ENCODE measurements around the gene CD300A.
A peak's percentile ranks its signal among the peaks of the same experiment; 100 is the strongest.

The CD300A gene

DNA sequence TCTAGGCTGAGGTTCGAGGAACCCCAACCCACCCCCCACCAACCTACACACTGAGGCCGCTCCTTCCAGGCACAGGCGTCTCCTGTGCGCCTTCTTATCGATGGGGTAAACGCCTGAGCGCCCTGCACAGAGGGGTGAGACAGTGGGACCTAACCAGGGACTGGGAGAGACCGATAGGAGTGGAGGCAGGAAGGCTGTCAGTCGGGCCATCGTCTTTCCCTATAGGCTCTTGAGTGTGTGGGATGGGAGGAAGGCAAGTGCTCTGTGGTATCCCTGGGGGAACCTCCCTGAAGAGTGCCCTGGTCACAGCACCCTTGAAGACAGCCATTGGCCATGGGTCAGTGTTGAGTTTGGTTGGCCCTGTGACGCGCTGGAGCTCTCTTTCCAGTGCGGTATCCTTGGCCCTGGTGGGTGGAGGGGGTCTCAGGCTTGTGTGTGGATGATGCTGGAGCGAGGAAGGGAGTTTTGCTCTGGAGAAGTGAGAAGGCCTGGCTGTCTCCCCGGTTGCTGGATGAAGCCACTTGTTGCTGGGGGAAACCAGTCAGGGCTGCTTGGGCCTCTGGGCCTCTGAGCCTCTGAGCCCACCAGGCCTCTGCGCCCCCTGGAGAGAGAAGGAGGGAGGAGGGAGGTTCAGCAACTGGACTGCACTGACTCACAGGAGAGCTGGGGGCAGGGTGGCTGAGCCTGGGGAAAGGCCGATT is 32.9 kb upstream of the CD300A start:
- TF ChIP-seq, protein P1, sequence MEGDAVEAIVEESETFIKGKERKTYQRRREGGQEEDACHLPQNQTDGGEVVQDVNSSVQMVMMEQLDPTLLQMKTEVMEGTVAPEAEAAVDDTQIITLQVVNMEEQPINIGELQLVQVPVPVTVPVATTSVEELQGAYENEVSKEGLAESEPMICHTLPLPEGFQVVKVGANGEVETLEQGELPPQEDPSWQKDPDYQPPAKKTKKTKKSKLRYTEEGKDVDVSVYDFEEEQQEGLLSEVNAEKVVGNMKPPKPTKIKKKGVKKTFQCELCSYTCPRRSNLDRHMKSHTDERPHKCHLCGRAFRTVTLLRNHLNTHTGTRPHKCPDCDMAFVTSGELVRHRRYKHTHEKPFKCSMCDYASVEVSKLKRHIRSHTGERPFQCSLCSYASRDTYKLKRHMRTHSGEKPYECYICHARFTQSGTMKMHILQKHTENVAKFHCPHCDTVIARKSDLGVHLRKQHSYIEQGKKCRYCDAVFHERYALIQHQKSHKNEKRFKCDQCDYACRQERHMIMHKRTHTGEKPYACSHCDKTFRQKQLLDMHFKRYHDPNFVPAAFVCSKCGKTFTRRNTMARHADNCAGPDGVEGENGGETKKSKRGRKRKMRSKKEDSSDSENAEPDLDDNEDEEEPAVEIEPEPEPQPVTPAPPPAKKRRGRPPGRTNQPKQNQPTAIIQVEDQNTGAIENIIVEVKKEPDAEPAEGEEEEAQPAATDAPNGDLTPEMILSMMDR (IDR thresholded peaks at IDR 0.05) = no peak

DNA sequence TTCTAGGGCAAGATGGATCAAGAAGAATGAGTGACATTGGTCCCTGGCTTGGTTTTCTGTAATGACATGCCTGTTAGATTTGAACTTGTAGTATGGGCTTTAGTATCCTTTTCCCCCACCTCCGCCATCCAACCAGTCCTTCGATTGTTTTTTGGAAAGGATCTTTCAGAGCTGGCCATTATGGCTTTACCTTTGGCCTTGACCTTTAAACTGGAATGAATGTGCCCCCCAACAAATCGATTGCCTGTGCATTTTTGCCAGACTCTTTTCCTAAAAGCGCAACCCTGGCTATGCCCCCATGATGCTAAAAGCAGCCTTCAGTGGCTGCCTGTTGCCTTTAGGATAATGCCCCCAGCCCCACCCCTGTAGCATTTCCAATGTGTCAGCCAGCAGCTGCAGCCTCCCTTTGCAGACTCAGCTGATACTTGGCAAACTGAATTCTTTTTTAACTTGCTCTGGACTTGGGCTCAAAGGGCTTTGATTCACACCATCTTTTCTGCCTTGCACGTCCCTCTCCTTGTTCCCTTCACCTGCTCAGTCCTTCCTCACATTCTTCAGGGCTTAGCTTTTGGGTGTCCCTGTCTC is 30.6 kb upstream of the CD300A start:
- TF ChIP-seq, protein P1 (IDR thresholded peaks at IDR 0.05) = no peak

DNA sequence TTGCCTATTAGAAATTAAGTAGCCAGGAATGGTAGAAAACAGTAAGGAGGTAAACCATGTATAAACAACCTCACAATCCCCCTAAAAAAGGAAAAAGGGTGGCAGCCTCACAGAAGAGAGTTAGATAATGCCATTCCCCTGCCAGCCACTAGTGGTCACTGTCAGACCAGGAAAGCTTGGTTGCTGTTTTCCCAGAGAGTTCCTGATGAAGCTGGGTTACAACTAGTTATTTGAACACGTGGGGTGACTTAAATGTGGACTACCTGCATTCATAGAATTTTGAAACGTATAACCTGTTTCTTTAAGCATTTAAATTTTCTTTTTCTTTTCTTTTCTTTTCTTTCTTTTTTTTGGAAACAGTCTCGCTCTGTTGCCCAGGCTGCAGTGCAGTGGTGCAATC is 28.7 kb upstream of the CD300A start:
- TF ChIP-seq, protein P1 (IDR thresholded peaks at IDR 0.05) = peak; percentile 71

DNA sequence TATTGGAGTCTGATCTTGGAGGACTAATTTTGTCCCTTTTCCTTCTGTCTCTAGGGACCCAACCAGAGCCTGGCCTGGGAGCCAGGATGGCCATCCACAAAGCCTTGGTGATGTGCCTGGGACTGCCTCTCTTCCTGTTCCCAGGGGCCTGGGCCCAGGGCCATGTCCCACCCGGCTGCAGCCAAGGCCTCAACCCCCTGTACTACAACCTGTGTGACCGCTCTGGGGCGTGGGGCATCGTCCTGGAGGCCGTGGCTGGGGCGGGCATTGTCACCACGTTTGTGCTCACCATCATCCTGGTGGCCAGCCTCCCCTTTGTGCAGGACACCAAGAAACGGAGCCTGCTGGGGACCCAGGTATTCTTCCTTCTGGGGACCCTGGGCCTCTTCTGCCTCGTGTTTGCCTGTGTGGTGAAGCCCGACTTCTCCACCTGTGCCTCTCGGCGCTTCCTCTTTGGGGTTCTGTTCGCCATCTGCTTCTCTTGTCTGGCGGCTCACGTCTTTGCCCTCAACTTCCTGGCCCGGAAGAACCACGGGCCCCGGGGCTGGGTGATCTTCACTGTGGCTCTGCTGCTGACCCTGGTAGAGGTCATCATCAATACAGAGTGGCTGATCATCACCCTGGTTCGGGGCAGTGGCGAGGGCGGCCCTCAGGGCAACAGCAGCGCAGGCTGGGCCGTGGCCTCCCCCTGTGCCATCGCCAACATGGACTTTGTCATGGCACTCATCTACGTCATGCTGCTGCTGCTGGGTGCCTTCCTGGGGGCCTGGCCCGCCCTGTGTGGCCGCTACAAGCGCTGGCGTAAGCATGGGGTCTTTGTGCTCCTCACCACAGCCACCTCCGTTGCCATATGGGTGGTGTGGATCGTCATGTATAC is 26.5 kb upstream of the CD300A start:
- TF ChIP-seq, protein P1 (IDR thresholded peaks at IDR 0.05) = no peak

DNA sequence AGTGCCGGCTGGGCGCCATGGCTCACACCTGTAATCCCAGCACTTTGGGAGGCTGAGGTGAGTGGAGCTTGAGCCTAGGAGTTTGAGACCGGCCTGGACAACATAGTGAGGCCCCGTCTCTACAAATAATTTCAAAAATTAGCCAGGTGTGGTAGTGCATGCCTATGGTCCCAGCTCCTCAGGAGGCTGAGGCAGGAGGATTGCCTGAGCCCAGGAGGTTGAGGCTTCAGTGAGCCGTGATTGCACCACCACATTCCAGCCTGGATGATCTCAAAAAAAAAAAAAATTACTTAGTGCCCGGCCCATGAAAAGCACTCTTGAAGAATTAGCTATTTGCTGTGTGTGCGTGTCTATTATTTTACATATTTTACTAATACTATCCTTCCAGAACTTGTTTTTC is 24.9 kb upstream of the CD300A start:
- TF ChIP-seq, protein P1 (IDR thresholded peaks at IDR 0.05) = no peak

DNA sequence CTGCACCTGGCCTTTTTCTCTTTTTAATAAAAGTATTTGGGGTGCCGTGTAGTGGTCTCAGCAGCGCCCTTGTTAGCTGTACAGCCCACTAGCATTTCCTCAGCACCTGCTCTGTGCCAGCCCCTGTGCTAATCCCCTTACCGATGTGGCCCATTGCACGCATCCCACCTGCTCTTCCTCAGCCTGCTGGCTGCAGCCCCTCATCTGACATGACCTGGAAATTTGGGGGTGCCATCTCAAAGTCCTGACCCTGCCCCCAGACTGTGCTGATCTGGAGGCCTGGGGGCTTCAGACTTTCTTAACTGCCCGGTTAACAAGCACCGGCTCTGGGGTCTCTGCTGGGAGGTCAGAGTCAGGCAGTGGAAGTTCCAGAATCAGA is 24.2 kb upstream of the CD300A start:
- TF ChIP-seq, protein P1 (IDR thresholded peaks at IDR 0.05) = no peak

DNA sequence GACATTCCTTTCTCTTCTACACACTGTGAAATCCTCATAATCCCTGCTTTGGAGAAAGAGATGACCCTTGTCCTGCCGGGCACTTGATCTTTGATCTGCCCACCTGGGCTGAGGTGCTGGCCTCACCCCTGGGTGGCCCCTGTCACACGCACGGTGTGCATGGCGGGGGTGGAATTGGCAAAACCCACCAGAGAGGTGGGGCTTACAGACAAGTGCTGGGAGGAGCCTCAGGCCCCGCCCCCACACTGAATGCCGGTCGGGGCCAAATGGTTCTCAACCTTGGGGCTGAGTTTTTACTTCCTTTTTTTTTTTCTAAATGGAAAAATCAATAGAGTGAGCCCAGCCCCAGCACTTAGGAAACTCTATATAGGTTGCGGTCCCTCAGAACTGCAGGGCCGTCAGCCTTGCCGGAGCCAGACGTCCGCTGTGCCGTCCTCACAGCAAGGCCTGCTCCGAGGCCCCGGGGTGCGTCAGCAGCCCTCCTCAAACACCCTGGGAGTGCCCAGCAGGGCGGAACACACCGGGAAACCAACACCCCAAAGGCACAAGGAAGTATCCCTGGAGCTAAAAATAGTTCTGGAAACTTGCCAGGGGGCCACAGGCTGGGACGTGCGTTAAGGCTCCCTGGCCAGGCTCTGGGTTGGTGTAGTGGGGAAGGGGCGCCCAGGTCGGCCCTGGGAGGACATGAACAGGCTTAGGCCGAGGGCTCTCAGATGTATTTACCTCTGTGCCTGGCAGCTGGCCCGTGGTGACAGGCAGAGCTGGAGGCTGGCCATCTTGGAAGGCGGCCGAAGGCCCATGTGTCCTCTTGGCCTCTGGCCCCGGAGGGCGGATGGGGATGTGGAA is 23.5 kb upstream of the CD300A start:
- TF ChIP-seq, protein P1 (IDR thresholded peaks at IDR 0.05) = no peak

Data from LNCAP (cell line).